ENCODE results near the gene LRP5.

Gene LRP5

DNA sequence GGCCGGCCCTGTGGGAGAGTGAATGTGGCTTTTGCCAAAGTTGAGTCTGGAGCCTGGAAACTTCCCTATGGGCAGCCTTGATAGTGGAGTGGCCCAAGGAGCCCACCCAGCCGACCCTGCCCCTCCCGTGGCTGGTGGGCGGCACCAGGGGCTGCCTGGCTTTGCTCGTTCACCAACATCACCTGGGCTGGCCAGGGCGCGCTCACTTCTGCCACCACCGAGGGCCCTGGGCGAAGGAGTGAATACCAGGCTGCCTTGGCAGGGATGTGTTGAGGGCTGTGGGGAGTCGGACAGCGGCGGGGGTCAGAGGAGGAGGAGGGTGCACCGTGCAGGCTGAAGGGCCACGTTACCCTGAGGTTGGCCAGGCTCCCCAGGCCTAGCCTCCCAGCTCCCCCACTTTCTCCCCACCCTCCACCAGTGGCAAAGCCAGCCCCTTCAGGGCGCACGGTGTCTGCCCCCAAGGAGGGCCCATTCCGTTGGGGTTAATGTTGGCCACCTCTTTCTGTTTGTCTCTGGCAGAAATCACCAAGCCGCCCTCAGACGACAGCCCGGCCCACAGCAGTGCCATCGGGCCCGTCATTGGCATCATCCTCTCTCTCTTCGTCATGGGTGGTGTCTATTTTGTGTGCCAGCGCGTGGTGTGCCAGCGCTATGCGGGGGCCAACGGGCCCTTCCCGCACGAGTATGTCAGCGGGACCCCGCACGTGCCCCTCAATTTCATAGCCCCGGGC lies 125.7 kb downstream of the LRP5 start:
- no peak overlapping the region for H3K4me2 ChIP-seq
- TF ChIP-seq, protein P1, sequence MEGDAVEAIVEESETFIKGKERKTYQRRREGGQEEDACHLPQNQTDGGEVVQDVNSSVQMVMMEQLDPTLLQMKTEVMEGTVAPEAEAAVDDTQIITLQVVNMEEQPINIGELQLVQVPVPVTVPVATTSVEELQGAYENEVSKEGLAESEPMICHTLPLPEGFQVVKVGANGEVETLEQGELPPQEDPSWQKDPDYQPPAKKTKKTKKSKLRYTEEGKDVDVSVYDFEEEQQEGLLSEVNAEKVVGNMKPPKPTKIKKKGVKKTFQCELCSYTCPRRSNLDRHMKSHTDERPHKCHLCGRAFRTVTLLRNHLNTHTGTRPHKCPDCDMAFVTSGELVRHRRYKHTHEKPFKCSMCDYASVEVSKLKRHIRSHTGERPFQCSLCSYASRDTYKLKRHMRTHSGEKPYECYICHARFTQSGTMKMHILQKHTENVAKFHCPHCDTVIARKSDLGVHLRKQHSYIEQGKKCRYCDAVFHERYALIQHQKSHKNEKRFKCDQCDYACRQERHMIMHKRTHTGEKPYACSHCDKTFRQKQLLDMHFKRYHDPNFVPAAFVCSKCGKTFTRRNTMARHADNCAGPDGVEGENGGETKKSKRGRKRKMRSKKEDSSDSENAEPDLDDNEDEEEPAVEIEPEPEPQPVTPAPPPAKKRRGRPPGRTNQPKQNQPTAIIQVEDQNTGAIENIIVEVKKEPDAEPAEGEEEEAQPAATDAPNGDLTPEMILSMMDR (conservative IDR thresholded peaks at IDR 0.05; ENCODE audit: low read depth, low read length): no peak
- H3K4me3 ChIP-seq (IDR thresholded peaks at IDR 0.05; ENCODE audit: insufficient read depth, low read depth, low read length): no peak overlapping the region
- no peak overlapping the region for H2AFZ ChIP-seq (ENCODE audit: low read depth)
- H3K36me3 ChIP-seq (ENCODE audit: insufficient read depth): no peaks in the 10 kb centered on the region
- no peaks in the 10 kb centered on the region for H3K4me1 ChIP-seq (ENCODE audit: low read depth, poor library complexity, severe bottlenecking)
- no peaks in the 10 kb centered on the region for H4K20me1 ChIP-seq (ENCODE audit: insufficient read depth)
- no peak overlapping the region for H3K27ac ChIP-seq
- no peaks in the 10 kb centered on the region for H3K27me3 ChIP-seq (ENCODE audit: insufficient read depth, low read depth)
- no peak overlapping the region for H3K9ac ChIP-seq
- no peaks in the 10 kb centered on the region for H3K79me2 ChIP-seq (ENCODE audit: insufficient read depth, low read depth)

DNA sequence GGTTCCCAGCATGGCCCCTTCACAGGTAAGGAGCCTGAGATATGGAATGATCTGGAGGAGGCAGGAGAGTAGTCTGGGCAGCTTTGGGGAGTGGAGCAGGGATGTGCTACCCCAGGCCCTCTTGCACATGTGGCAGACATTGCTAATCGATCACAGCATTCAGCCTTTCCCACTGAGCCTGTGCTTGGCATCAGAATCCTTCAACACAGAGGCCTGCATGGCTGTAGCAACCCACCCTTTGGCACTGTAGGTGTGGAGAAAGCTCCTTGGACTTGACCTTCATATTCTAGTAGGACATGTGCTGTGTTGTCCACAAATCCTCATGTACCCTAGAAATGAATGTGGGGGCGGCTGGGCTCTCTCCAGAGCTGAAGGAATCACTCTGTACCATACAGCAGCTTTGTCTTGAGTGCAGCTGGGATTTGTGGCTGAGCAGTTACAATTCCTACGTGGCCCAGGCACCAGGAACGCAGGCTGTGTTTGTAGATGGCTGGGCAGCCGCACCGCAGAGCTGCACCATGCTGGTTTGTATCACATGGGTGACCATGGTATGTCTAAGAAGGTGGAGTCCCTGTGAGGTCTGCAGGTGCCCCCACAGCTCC lies 126.4 kb downstream of the LRP5 start:
- no peak overlapping the region for H3K4me2 ChIP-seq
- no peak overlapping the region for H2AFZ ChIP-seq (ENCODE audit: low read depth)
- no peaks in the 10 kb centered on the region for H3K27me3 ChIP-seq (ENCODE audit: insufficient read depth, low read depth)
- no peak overlapping the region for H3K9ac ChIP-seq
- TF ChIP-seq, protein P1 (conservative IDR thresholded peaks at IDR 0.05; ENCODE audit: low read depth, low read length): no peak
- no peaks in the 10 kb centered on the region for H3K79me2 ChIP-seq (ENCODE audit: insufficient read depth, low read depth)
- H3K27ac ChIP-seq: no peak overlapping the region
- no peak overlapping the region for H3K4me3 ChIP-seq (IDR thresholded peaks at IDR 0.05; ENCODE audit: insufficient read depth, low read depth, low read length)
- H3K36me3 ChIP-seq (ENCODE audit: insufficient read depth): no peaks in the 10 kb centered on the region
- H3K4me1 ChIP-seq (ENCODE audit: low read depth, poor library complexity, severe bottlenecking): no peaks in the 10 kb centered on the region
- H4K20me1 ChIP-seq (ENCODE audit: insufficient read depth): no peaks in the 10 kb centered on the region

DNA sequence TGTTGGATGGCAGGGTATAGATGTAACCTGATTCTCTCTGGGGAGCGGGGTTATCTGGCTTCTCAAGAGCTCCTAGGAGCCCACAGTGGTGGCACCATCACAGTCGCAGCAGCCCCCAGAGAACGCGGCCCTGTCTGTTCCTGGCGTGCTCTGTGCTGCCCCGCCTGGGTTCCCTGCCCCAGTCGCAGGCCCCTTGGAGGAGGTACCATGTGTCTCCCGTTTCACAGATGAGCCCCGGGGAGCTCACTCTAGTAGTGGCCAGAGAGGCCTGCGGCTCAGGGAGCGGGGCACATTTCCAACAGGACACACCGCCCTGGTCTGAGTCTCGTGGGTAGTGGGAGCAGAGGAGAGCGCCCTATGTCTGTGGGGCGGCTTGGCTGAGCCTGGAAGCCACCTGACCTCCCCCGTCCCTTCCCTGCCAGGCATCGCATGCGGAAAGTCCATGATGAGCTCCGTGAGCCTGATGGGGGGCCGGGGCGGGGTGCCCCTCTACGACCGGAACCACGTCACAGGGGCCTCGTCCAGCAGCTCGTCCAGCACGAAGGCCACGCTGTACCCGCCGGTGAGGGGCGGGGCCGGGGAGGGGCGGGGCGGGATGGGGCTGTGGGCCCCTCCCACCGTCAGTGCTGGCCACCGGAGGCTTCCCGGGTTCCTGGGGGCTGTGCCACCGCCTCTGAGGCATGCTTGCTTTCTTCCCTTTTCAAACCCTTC lies 127.1 kb downstream of the LRP5 start:
- Histone ChIP-seq H4K20me1 (ENCODE audit: insufficient read depth) (no peaks in the 10 kb centered on the region), H3K4me3 (IDR thresholded peaks at IDR 0.05; ENCODE audit: insufficient read depth, low read depth, low read length) (no peak overlapping the region), H2AFZ (ENCODE audit: low read depth) (no peak overlapping the region), H3K27ac (no peak overlapping the region), H3K27me3 (ENCODE audit: insufficient read depth, low read depth) (no peaks in the 10 kb centered on the region), H3K4me1 (ENCODE audit: low read depth, poor library complexity, severe bottlenecking) (no peaks in the 10 kb centered on the region), H3K36me3 (ENCODE audit: insufficient read depth) (no peaks in the 10 kb centered on the region), H3K9ac (no peak overlapping the region), H3K79me2 (ENCODE audit: insufficient read depth, low read depth) (no peaks in the 10 kb centered on the region), H3K4me2 (no peak overlapping the region)
- TF ChIP-seq, protein P1 (conservative IDR thresholded peaks at IDR 0.05; ENCODE audit: low read depth, low read length): no peak

DNA sequence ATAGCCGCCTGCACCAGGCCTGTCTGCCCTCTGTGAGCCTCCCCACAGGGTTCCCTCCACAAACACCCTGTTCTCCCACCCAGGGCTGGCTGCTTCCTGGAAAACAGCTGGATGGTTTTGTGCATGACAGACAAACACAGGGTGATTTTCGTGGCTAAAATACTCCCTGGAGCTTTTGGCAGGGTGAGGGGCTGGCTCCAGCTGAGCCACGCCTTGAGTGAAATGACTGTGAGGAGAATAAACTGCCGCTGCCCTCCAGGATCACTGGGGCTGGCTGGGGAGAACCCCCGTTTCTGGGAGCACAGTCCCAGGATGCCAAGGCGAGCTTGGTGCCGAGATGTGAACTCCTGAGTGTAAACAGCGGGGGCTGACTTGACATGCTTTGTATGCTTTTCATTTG lies 127.8 kb downstream of the LRP5 start:
- H3K36me3 ChIP-seq (ENCODE audit: insufficient read depth): no peaks in the 10 kb centered on the region
- TF ChIP-seq, protein P1 (conservative IDR thresholded peaks at IDR 0.05; ENCODE audit: low read depth, low read length): no peak

More for the DNA sequence above, 127.8 kb downstream of the LRP5 start:
- Histone ChIP-seq H3K4me2 (no peak overlapping the region), H3K4me1 (ENCODE audit: low read depth, poor library complexity, severe bottlenecking) (no peaks in the 10 kb centered on the region), H3K27me3 (ENCODE audit: insufficient read depth, low read depth) (no peaks in the 10 kb centered on the region), H3K4me3 (IDR thresholded peaks at IDR 0.05; ENCODE audit: insufficient read depth, low read depth, low read length) (no peak overlapping the region), H3K9ac (no peak overlapping the region), H2AFZ (ENCODE audit: low read depth) (no peak overlapping the region), H4K20me1 (ENCODE audit: insufficient read depth) (no peaks in the 10 kb centered on the region), H3K79me2 (ENCODE audit: insufficient read depth, low read depth) (no peaks in the 10 kb centered on the region), H3K27ac (no peak overlapping the region)

Data from KMS-11 (cell line).